Type B pancreatic cell (in vitro differentiated cells): ENCODE measurements around the gene CXCR1. TPM values are rescaled to one million over a fixed set of nuclear protein-coding genes. Genes with fewer than 3 reads are reported as not detected.

Experiments used
- DNase-seq: peaks from one replicate; pipeline ENCODE4 v3.0.0; 2021; ENCODE audit warnings: mixed read lengths; ENCODE audit not compliant: unreplicated experiment; ENCODE audit errors: extremely low spot score
- H3K27ac Mint-ChIP-seq: 2 replicates; pipeline ENCODE4 v1.8.0; 2021; ENCODE audit warnings: mild to moderate bottlenecking, mixed read lengths
- H3K27me3 Mint-ChIP-seq: 2 replicates; pipeline ENCODE4 v1.8.0; 2021; ENCODE audit warnings: mixed read lengths
- H3K36me3 Mint-ChIP-seq: 2 replicates; pipeline ENCODE4 v1.8.0; 2021; ENCODE audit warnings: mixed read lengths
- H3K4me1 Mint-ChIP-seq: one replicate; pipeline ENCODE4 v1.8.0; 2021; ENCODE audit warnings: mixed read lengths; ENCODE audit not compliant: unreplicated experiment
- H3K4me3 Mint-ChIP-seq: 2 replicates; pipeline ENCODE4 v1.8.0; 2021; ENCODE audit warnings: mild to moderate bottlenecking, mixed read lengths
- H3K9me3 Mint-ChIP-seq: 2 replicates; pipeline ENCODE4 v1.8.0; 2021; ENCODE audit warnings: mixed read lengths
- total RNA-seq: library from RNA; stranded (reverse); gene quantifications from 2 replicates; pipeline ENCODE4 v1.2.1, GENCODE V29; 2021; ENCODE audit warnings: low replicate concordance
- TF ChIP-seq, protein P1 (sequence below): fragments of 200-600 bp; sonication (generic); conservative IDR thresholded peaks from 2 replicates; pipeline ENCODE4 v1.5.0; 2021; ENCODE audit warnings: antibody characterized with exemption, mild to moderate bottlenecking

CXCR1 gene
- total RNA-seq, 1 donor from 2014 or later = not detected

DNA sequence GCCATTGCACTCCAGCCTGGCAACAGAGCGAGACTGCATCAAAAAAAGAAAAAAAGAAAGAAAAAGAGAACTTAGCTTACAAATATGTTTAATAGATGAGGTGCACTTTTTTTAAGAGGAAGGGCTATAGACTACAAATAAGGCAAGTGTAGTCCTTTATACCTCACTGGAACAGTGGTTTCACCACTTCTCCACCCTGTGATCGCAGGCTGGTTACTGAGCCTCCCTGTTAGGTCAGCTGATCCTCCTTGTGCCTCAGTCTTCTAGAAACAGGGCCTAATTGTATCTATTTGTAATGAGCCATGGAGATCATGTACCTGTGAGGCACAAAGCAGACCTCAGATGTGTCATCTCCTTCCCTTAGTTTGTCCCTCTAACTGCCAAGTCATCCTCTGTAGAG is 36.4 kb downstream of the CXCR1 start:
- H3K27me3 Mint-ChIP-seq = peaks cover 10% of the 10 kb centered on the region
- H3K4me1 Mint-ChIP-seq = no peaks in the 10 kb centered on the region
- no peak overlapping the region for H3K27ac Mint-ChIP-seq
- no peak for DNase-seq
- TF ChIP-seq, protein P1, sequence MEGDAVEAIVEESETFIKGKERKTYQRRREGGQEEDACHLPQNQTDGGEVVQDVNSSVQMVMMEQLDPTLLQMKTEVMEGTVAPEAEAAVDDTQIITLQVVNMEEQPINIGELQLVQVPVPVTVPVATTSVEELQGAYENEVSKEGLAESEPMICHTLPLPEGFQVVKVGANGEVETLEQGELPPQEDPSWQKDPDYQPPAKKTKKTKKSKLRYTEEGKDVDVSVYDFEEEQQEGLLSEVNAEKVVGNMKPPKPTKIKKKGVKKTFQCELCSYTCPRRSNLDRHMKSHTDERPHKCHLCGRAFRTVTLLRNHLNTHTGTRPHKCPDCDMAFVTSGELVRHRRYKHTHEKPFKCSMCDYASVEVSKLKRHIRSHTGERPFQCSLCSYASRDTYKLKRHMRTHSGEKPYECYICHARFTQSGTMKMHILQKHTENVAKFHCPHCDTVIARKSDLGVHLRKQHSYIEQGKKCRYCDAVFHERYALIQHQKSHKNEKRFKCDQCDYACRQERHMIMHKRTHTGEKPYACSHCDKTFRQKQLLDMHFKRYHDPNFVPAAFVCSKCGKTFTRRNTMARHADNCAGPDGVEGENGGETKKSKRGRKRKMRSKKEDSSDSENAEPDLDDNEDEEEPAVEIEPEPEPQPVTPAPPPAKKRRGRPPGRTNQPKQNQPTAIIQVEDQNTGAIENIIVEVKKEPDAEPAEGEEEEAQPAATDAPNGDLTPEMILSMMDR = no peak
- H3K36me3 Mint-ChIP-seq = no peaks in the 10 kb centered on the region
- no peak overlapping the region for H3K4me3 Mint-ChIP-seq
- no peaks in the 10 kb centered on the region for H3K9me3 Mint-ChIP-seq

DNA sequence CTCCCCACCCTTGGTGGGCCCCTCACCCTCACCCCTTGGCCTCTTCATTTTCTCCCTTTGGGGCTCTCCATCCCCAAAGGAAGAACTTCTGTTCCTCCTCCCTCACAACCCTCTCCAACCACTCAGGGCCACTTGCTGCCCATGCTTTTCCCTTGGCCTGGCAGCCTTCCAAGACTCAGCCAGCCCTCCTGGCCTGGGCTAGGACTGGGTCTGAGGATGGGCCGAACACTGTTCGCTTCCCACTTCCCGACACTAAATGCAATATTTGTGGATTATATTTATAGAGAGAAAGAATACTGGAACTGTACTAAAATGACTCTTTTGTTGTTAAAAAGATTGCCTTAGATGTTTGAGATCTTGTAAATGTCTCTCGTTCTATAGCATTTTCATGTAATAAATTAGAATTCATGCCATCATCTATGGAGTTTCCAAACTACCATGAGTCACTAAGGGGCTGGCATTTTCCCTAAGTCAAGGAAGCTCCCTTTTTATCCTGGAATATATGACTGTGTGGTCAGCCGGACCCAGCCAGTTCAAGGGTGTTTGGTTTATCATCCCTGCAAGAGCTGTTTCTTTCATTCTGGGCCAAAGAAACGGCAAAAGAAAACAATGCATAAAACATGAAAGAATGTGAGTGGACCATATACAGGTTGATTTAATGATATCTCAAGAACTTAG is 37.2 kb downstream of the CXCR1 start:
- DNase-seq = no peak
- H3K4me3 Mint-ChIP-seq = no peak overlapping the region
- TF ChIP-seq, protein P1 = no peak
- H3K36me3 Mint-ChIP-seq = no peaks in the 10 kb centered on the region
- H3K27ac Mint-ChIP-seq = no peak overlapping the region
- no peaks in the 10 kb centered on the region for H3K9me3 Mint-ChIP-seq
- no peaks in the 10 kb centered on the region for H3K4me1 Mint-ChIP-seq
- H3K27me3 Mint-ChIP-seq = peaks cover 10% of the 10 kb centered on the region

DNA sequence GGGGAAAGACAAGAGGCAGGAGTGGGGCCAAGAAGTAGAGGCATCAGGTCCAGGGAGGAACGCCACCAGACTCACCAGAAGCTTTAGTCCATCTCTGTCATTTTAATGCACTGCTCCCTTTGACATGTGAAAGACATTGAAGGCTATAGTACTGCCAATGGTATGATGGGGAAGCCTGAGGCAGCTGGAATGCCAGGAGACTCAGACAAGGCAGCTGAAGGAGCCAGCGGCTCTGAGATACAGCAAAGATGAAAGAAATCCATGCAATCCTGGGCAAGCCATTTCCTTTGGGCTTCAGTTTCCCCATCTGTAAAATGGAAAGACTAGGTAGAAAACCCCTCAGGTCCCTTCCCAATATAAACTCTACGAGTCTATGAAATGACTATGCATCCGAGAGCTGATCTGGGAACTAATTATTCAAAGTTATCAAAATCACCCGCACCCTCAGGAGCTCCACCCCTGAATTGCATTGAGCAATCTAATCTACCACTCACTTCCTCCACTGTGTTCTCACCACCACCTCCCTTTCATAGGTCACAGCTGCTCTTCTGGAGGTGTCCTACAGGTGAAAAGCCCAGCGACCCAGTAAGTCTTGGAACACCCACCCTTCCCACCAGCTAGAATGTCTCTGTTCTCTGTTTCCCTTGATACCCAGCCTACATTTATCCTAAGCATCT is 37.8 kb downstream of the CXCR1 start:
- Mint-ChIP-seq H3K27me3 (peaks cover 10% of the 10 kb centered on the region), H3K9me3 (no peaks in the 10 kb centered on the region), H3K36me3 (no peaks in the 10 kb centered on the region), H3K27ac (no peak overlapping the region), H3K4me3 (no peak overlapping the region), H3K4me1 (no peaks in the 10 kb centered on the region)
- no peak for DNase-seq
- TF ChIP-seq, protein P1 = no peak

DNA sequence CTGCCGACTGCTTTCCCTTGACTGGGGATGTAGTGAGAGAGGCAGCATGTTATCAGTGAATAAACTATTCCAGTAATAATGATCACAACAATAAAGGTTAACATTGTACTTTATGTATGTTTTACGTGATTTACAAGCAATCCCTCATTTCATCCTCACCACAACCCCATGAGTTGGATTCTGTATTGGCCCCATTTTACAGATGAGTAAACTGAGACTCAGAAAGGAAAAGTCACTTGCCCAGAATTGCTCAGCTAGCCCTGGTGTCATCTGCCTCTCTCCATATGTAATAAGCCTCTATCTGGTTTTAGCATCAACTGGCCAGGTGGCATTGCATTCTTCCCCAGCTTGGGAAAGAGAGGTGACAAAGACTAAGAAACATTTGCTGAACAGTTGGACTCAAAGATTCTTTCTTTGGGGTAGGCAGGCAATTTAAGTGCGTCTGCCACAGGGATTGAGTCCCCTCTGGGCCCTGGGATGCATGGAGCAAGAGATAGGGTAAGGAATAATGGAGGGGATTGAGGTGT is 38.8 kb downstream of the CXCR1 start:
- DNase-seq = no peak
- Mint-ChIP-seq H3K9me3 (no peaks in the 10 kb centered on the region), H3K4me1 (no peaks in the 10 kb centered on the region), H3K27ac (no peak overlapping the region), H3K36me3 (no peaks in the 10 kb centered on the region), H3K4me3 (no peak overlapping the region), H3K27me3 (peaks cover 10% of the 10 kb centered on the region)
- TF ChIP-seq, protein P1 = no peak

DNA sequence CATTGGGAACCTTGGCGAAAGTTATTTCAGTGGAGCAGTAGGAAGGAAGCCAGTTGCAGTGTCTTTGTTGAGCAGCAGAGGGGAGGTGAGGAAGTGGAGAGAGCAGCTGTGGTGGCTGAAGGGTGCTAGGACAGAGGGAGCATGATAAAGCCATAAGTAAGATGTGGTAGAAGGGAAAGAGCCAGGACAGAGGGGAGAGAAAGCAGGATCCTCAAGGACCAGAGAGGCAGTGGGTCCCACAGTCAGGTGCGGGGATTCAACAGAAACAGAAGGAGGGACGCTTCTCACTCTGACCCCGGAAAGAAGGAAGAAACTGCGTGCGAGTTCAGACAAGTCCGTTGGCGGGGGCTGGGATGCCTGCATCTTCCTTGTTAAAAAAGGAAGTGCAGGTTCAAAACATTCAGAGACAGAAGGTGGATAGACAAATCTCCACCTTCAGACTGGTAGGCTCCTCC is 41.1 kb downstream of the CXCR1 start, which contains the start of gene CXCR2:
CXCR2 (plus strand) TSS at position 403 of the 455 bp plus-strand sequence. CDS start 8,774 bp downstream, outside the sequence.
- H3K4me3 Mint-ChIP-seq = no peak within 1 kb of the TSS
- H3K4me1 Mint-ChIP-seq = no peaks in the 10 kb centered on the region
- H3K27me3 Mint-ChIP-seq = peaks cover 10% of the 10 kb centered on the region
- TF ChIP-seq, protein P1 = no peak
- DNase-seq = no peak
- H3K9me3 Mint-ChIP-seq = peaks cover 8% of the 10 kb centered on the region
- no peaks in the 10 kb centered on the region for H3K36me3 Mint-ChIP-seq
- H3K27ac Mint-ChIP-seq = no peak within 1 kb of the TSS
